HL-60 (cell line): ENCODE data around the gene KRT38.

ENCODE experiments used
- GABPA ChIP-seq: IDR thresholded peaks from 2 replicates; pipeline ENCODE4 v1.6.1; 2012; ENCODE audit warnings: low read depth
- POLR2AphosphoS5 ChIP-seq: IDR thresholded peaks from 2 replicates; pipeline ENCODE4 v1.6.1; 2012; ENCODE audit warnings: low read depth
- SPI1 ChIP-seq: IDR thresholded peaks from 2 replicates; pipeline ENCODE4 v1.6.1; 2012; ENCODE audit warnings: low read depth, mild to moderate bottlenecking, borderline replicate concordance
- TF ChIP-seq, protein P1 (sequence below): IDR thresholded peaks from one replicate; pipeline ENCODE4 v1.5.1; 2011; ENCODE audit warnings: low read length, control low read depth, inconsistent platforms; ENCODE audit not compliant: insufficient read depth
- TF ChIP-seq, protein P2 (sequence below): IDR thresholded peaks from 2 replicates; pipeline ENCODE4 v1.6.1; 2012; ENCODE audit warnings: low read depth; ENCODE audit not compliant: insufficient replicate concordance

DNA sequence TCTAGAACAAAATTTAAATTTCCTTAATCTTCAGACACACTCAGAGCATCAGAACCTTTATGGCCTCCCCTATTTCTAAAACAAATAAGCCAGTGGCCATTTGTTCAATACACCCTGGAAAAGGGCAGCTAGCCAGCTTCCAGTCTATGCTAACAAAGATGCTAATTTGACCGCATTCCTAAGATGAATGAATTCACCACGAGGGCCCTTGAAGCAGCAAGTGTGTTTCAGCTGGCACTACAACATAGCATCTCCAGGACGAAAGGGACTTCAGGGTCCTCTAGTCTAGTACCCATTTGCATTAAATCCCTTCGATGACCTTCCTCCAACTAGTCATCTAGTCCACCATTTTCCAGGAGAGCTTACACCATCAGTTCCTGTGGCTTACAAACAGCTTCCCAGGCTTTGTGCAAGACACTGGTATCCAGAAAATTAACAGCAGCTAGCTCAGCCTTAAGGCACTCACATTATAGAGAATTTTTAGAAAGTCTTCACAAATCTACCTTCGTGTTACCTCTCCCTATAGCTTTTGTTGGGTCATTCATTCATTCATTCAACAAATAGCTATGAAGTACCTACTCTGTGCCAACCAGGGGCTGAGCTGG, 27.3 kb downstream of the KRT38 start:
- TF ChIP-seq, protein P1, sequence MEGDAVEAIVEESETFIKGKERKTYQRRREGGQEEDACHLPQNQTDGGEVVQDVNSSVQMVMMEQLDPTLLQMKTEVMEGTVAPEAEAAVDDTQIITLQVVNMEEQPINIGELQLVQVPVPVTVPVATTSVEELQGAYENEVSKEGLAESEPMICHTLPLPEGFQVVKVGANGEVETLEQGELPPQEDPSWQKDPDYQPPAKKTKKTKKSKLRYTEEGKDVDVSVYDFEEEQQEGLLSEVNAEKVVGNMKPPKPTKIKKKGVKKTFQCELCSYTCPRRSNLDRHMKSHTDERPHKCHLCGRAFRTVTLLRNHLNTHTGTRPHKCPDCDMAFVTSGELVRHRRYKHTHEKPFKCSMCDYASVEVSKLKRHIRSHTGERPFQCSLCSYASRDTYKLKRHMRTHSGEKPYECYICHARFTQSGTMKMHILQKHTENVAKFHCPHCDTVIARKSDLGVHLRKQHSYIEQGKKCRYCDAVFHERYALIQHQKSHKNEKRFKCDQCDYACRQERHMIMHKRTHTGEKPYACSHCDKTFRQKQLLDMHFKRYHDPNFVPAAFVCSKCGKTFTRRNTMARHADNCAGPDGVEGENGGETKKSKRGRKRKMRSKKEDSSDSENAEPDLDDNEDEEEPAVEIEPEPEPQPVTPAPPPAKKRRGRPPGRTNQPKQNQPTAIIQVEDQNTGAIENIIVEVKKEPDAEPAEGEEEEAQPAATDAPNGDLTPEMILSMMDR: no peak
- TF ChIP-seq, protein P2, sequence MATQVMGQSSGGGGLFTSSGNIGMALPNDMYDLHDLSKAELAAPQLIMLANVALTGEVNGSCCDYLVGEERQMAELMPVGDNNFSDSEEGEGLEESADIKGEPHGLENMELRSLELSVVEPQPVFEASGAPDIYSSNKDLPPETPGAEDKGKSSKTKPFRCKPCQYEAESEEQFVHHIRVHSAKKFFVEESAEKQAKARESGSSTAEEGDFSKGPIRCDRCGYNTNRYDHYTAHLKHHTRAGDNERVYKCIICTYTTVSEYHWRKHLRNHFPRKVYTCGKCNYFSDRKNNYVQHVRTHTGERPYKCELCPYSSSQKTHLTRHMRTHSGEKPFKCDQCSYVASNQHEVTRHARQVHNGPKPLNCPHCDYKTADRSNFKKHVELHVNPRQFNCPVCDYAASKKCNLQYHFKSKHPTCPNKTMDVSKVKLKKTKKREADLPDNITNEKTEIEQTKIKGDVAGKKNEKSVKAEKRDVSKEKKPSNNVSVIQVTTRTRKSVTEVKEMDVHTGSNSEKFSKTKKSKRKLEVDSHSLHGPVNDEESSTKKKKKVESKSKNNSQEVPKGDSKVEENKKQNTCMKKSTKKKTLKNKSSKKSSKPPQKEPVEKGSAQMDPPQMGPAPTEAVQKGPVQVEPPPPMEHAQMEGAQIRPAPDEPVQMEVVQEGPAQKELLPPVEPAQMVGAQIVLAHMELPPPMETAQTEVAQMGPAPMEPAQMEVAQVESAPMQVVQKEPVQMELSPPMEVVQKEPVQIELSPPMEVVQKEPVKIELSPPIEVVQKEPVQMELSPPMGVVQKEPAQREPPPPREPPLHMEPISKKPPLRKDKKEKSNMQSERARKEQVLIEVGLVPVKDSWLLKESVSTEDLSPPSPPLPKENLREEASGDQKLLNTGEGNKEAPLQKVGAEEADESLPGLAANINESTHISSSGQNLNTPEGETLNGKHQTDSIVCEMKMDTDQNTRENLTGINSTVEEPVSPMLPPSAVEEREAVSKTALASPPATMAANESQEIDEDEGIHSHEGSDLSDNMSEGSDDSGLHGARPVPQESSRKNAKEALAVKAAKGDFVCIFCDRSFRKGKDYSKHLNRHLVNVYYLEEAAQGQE: no peak
- TF ChIP-seq POLR2AphosphoS5 (no peak), SPI1 (no peak), GABPA (no peak)
